GM12892 (cell line): ENCODE data around the gene KRTAP16-1.

Experiments used
- POLR2A ChIP-seq: IDR thresholded peaks from 2 replicates; pipeline ENCODE4 v1.6.1; 2011; ENCODE audit warnings: low read depth, low read length, control low read depth
- POLR2AphosphoS5 ChIP-seq: IDR thresholded peaks from 2 replicates; pipeline ENCODE4 v1.6.1; 2011; ENCODE audit warnings: low read depth, low read length, control low read depth
- TAF1 ChIP-seq: IDR thresholded peaks from 2 replicates; pipeline ENCODE4 v1.6.1; 2011; ENCODE audit warnings: low read depth, mild to moderate bottlenecking, control low read depth, low read length, borderline replicate concordance

GRCh38 chr17:41351177-41351576 is 42.1 kb upstream of the KRTAP16-1 start:
- no peak for TF ChIP-seq POLR2A
- TF ChIP-seq POLR2AphosphoS5, result no peak
- no peak for TF ChIP-seq TAF1
